ENCODE measurements around the gene REXO5. TPM values are rescaled to one million over a fixed set of nuclear protein-coding genes. Genes with fewer than 3 reads are reported as not detected.
A peak's percentile ranks its signal among the peaks of the same experiment; 100 is the strongest.

The REXO5 gene
- total RNA-seq, 1 experiment from 2014 or later = 8.5 TPM

- TF ChIP-seq IRF1 (CRISPR knock-in tag; IDR thresholded peaks at IDR 0.05) (no peak), ZNF219 (CRISPR knock-in tag; IDR thresholded peaks at IDR 0.05; ENCODE audit: borderline replicate concordance) (no peak), AR (CRISPR knock-in tag; IDR thresholded peaks at IDR 0.05) (no peak), NR2C2 (CRISPR knock-in tag; IDR thresholded peaks at IDR 0.05) (no peak), ZNF281 (CRISPR knock-in tag; IDR thresholded peaks at IDR 0.05) (no peak), E2F4 (CRISPR knock-in tag; IDR thresholded peaks at IDR 0.05; ENCODE audit: borderline replicate concordance, low read depth) (no peak), IRF2 (CRISPR knock-in tag; IDR thresholded peaks at IDR 0.05; ENCODE audit: borderline replicate concordance, low read depth) (no peak)
Observed at GRCh38 chr16:20889625-20890275, 83.4 kb downstream of the REXO5 start (continued).

GRCh38 chr16:20894388-20894787, 88.1 kb downstream of the REXO5 start:
- Mint-ChIP-seq H3K9me3 (no peaks in the 10 kb centered on the region), H3K27ac (no peak overlapping the region), H3K4me3 (no peak overlapping the region), H3K36me3 (peaks cover 23% of the 10 kb centered on the region), H3K27me3 (ENCODE audit: low read depth) (no peaks in the 10 kb centered on the region), H3K4me1 (peaks cover 31% of the 10 kb centered on the region)
- no peak for ATAC-seq
- DNase-seq (ENCODE audit: low spot score) = no peak
- TF ChIP-seq CTCF (IDR thresholded peaks at IDR 0.05) = no peak
- peak; percentile 42; the same call in 1 of the 2 replicates for TF ChIP-seq GABPB1 (CRISPR knock-in tag; IDR thresholded peaks at IDR 0.05)
- POLR2A ChIA-PET = no interaction called here
- CTCF ChIA-PET = no interaction called here

- H3K4me3 Mint-ChIP-seq = no peak overlapping the region
- CTCF ChIA-PET = interaction anchor here (0.7 kb wide), 1 partner anchor 7 kb away, joined by 3 read pairs; no protein-coding TSS in a partner anchor
- POLR2A ChIA-PET = no interaction called here
- DNase-seq (ENCODE audit: low spot score) = no peak
- peaks cover 29% of the 10 kb centered on the region for H3K4me1 Mint-ChIP-seq
- peaks cover 23% of the 10 kb centered on the region for H3K36me3 Mint-ChIP-seq
- no peak overlapping the region for H3K27ac Mint-ChIP-seq
- H3K9me3 Mint-ChIP-seq = no peaks in the 10 kb centered on the region
- no peaks in the 10 kb centered on the region for H3K27me3 Mint-ChIP-seq (ENCODE audit: low read depth)
- ATAC-seq = no peak
- no peak for TF ChIP-seq E2F4 (CRISPR knock-in tag; IDR thresholded peaks at IDR 0.05; ENCODE audit: borderline replicate concordance, low read depth)
- no peak for TF ChIP-seq PREB (CRISPR knock-in tag; IDR thresholded peaks at IDR 0.05; ENCODE audit: borderline replicate concordance)
- no peak for TF ChIP-seq TEAD4 (CRISPR knock-in tag; IDR thresholded peaks at IDR 0.05)
- TF ChIP-seq TCF7 (CRISPR knock-in tag; IDR thresholded peaks at IDR 0.05; ENCODE audit: low read depth) = no peak
- TF ChIP-seq CBFB (CRISPR knock-in tag; IDR thresholded peaks at IDR 0.05; ENCODE audit: low read depth) = no peak
- TF ChIP-seq AR (CRISPR knock-in tag; IDR thresholded peaks at IDR 0.05) = no peak
- no peak for TF ChIP-seq ZNF423 (CRISPR knock-in tag; IDR thresholded peaks at IDR 0.05)
- no peak for TF ChIP-seq CREB1 (CRISPR knock-in tag; IDR thresholded peaks at IDR 0.05)
Observed at GRCh38 chr16:20897253-20897897, 91.0 kb downstream of the REXO5 start.
